Stimulated activated CD8-positive, alpha-beta memory T cell treated with anti-CD3 and anti-CD28 coated beads, Interleukin-12 subunit alpha, Interleukin-12 subunit beta, amount 100 ng/mL, for 24 hours (primary cell): Measurements from ENCODE around the gene PARP16.
"Not testable (repeated sequence)": the region's sequence is repeated elsewhere in the genome, so short reads cannot be mapped to it uniquely, and the experiment has no call there.

Source experiments
- DNase-seq: peaks from one replicate; pipeline ENCODE4 v3.0.0-alpha.2; 2020; ENCODE audit errors: extremely low read depth

PARP16 gene

GRCh38 chr15:65275728-65276126 lies 11.0 kb downstream of the PARP16 start:
- no peak for DNase-seq

GRCh38 chr15:65275104-65275727 lies 11.5 kb downstream of the PARP16 start:
- no peak for DNase-seq

- not testable (repeated sequence) for DNase-seq
Observed at GRCh38 chr15:65270811-65271545, 15.7 kb downstream of the PARP16 start.

GRCh38 chr15:65268411-65268810 lies 18.3 kb downstream of the PARP16 start:
- no peak for DNase-seq

GRCh38 chr15:65266469-65266868 lies 20.2 kb downstream of the PARP16 start:
- no peak for DNase-seq

- no peak for DNase-seq
Observed at GRCh38 chr15:65264863-65265430, 21.7 kb downstream of the PARP16 start.

GRCh38 chr15:65263313-65263712 lies 23.4 kb downstream of the PARP16 start:
- DNase-seq: no peak

- DNase-seq: no peak
Observed at GRCh38 chr15:65260968-65261367, 25.7 kb downstream of the PARP16 start.

GRCh38 chr15:65259367-65259797 lies 27.3 kb downstream of the PARP16 start:
- no peak for DNase-seq

GRCh38 chr15:65258375-65259262 lies 28.1 kb downstream of the PARP16 start:
- DNase-seq: no peak

- no peak for DNase-seq
Observed at GRCh38 chr15:65255486-65256140, 31.1 kb downstream of the PARP16 start.

GRCh38 chr15:65254758-65255157 lies 31.9 kb downstream of the PARP16 start:
- no peak for DNase-seq

- no peak for DNase-seq
Observed at GRCh38 chr15:65254356-65254755, 32.3 kb downstream of the PARP16 start.

GRCh38 chr15:65249641-65250040 lies 37.0 kb downstream of the PARP16 start:
- peak; percentile 33 for DNase-seq

- no peak for DNase-seq
Observed at GRCh38 chr15:65248511-65249255, 38.0 kb downstream of the PARP16 start.

- DNase-seq: no peak
Observed at GRCh38 chr15:65246939-65247338, 39.7 kb downstream of the PARP16 start.

- DNase-seq: no peak
Observed at GRCh38 chr15:65246026-65246714, 40.5 kb downstream of the PARP16 start.

- DNase-seq: no peak
Observed at GRCh38 chr15:65245096-65245856, 41.4 kb downstream of the PARP16 start.

GRCh38 chr15:65244638-65245037 lies 42.0 kb downstream of the PARP16 start:
- DNase-seq: no peak
